Ectodermal cell (in vitro differentiated cells): Measurements from ENCODE around the gene TMEM192.
"Not testable (repeated sequence)": the region's sequence is repeated elsewhere in the genome, so short reads cannot be mapped to it uniquely, and the experiment has no call there.

Source experiments
- H3K27ac ChIP-seq: 2 replicates; pipeline ENCODE4 v1.7.0; 2013; ENCODE audit warnings: mild to moderate bottlenecking, low read depth, low read length; ENCODE audit not compliant: insufficient read depth, poor library complexity, severe bottlenecking
- H3K27me3 ChIP-seq: 2 replicates; pipeline ENCODE4 v1.7.0; 2013; ENCODE audit warnings: mild to moderate bottlenecking, low read length; ENCODE audit not compliant: insufficient read depth, control insufficient read depth, poor library complexity, severe bottlenecking
- H3K36me3 ChIP-seq: one replicate; pipeline ENCODE4 v1.7.0; 2013; ENCODE audit warnings: low read length; ENCODE audit not compliant: control insufficient read depth, insufficient read depth
- H3K4me1 ChIP-seq: one replicate; pipeline ENCODE4 v1.7.0; 2013; ENCODE audit warnings: low read length; ENCODE audit not compliant: control insufficient read depth, insufficient read depth
- H3K4me3 ChIP-seq: 2 replicates; pipeline ENCODE4 v1.7.0; 2013; ENCODE audit warnings: low read depth, low read length, control low read depth; ENCODE audit not compliant: insufficient read depth
- H3K9me3 ChIP-seq: 2 replicates; pipeline ENCODE4 v1.7.0; 2013; ENCODE audit warnings: mild to moderate bottlenecking, low read length, moderate library complexity; ENCODE audit not compliant: control insufficient read depth
- whole genome bisulfite sequencing, 2 experiments: methylation state at CpG; one replicate each; pipeline ENCODE4 v1.1.7; 2013; ENCODE audit warnings: missing lambda C conversion rate in 2 of 2; 5-methylcytosine and 5-hydroxymethylcytosine counted together

Gene TMEM192

GRCh38 chr4:165131247-165131832 is 18.7 kb upstream of the TMEM192 start:
- Histone ChIP-seq H3K4me1 (no peaks in the 10 kb centered on the region), H3K36me3 (no peaks in the 10 kb centered on the region), H3K9me3 (no peaks in the 10 kb centered on the region), H3K4me3 (no peak overlapping the region), H3K27ac (no peak overlapping the region), H3K27me3 (no peaks in the 10 kb centered on the region)
- 33 to 37% methylated on average over 8 to 9 of the region's 9 CpGs for WGBS, 2 experiments

GRCh38 chr4:165129924-165130323 is 17.3 kb upstream of the TMEM192 start:
- Histone ChIP-seq H3K9me3 (no peaks in the 10 kb centered on the region), H3K4me3 (no peak overlapping the region), H3K4me1 (no peaks in the 10 kb centered on the region), H3K27me3 (no peaks in the 10 kb centered on the region), H3K36me3 (no peaks in the 10 kb centered on the region), H3K27ac (no peak overlapping the region)
- WGBS, 2 experiments: 87 to 98% methylated on average over 3 of the region's 3 CpGs

- H3K4me1 ChIP-seq, H3K36me3 ChIP-seq, H3K27me3 ChIP-seq, H3K27ac ChIP-seq, H3K4me3 ChIP-seq, H3K9me3 ChIP-seq: not testable (repeated sequence)
- 95 to 97% methylated on average over 40 of the region's 40 CpGs for WGBS, 2 experiments
These were observed 13.3 kb upstream of the TMEM192 start for GRCh38 chr4:165125869-165126499.

- WGBS, 2 experiments: 93 to 94% methylated on average over 5 of the region's 5 CpGs
- H3K27ac ChIP-seq: no peak overlapping the region
These were observed 11.8 kb upstream of the TMEM192 start for GRCh38 chr4:165124488-165124887.

GRCh38 chr4:165118256-165118909 is 5.7 kb upstream of the TMEM192 start:
- Histone ChIP-seq H3K4me1 (no peaks in the 10 kb centered on the region), H3K36me3 (no peaks in the 10 kb centered on the region), H3K4me3 (no peak overlapping the region), H3K9me3 (no peaks in the 10 kb centered on the region), H3K27ac (no peak overlapping the region), H3K27me3 (no peaks in the 10 kb centered on the region)
- 90 to 100% methylated on average over 1 to 4 of the region's 4 CpGs for WGBS, 2 experiments

More at GRCh38 chr4:165124488-165124887, 11.8 kb upstream of the TMEM192 start:
- Histone ChIP-seq H3K4me3 (no peak overlapping the region), H3K36me3 (no peaks in the 10 kb centered on the region), H3K9me3 (no peaks in the 10 kb centered on the region), H3K4me1 (no peaks in the 10 kb centered on the region), H3K27me3 (no peaks in the 10 kb centered on the region)

- no peaks in the 10 kb centered on the region for H3K36me3 ChIP-seq
- 95 to 97% methylated on average over 3 of the region's 3 CpGs for WGBS, 2 experiments
- no peak overlapping the region for H3K27ac ChIP-seq
- no peaks in the 10 kb centered on the region for H3K9me3 ChIP-seq
- no peaks in the 10 kb centered on the region for H3K27me3 ChIP-seq
- no peak overlapping the region for H3K4me3 ChIP-seq
- H3K4me1 ChIP-seq: no peaks in the 10 kb centered on the region
These were observed 2.6 kb upstream of the TMEM192 start for GRCh38 chr4:165115301-165115700.

GRCh38 chr4:165111906-165112367 is 723 bp downstream of the TMEM192 start:
- no peak overlapping the region for H3K27ac ChIP-seq
- no peaks in the 10 kb centered on the region for H3K9me3 ChIP-seq
- H3K27me3 ChIP-seq: no peaks in the 10 kb centered on the region
- peak overlapping the region; percentile 71 for H3K4me3 ChIP-seq
- no peaks in the 10 kb centered on the region for H3K4me1 ChIP-seq
- WGBS, 2 experiments: 1 to 7% methylated on average over 15 to 16 of the region's 17 CpGs
- no peaks in the 10 kb centered on the region for H3K36me3 ChIP-seq

- WGBS, 2 experiments: 86 to 87% methylated on average over 6 of the region's 6 CpGs
- Histone ChIP-seq H3K4me3 (no peak overlapping the region), H3K36me3 (no peaks in the 10 kb centered on the region), H3K9me3 (no peaks in the 10 kb centered on the region), H3K27me3 (no peaks in the 10 kb centered on the region), H3K27ac (no peak overlapping the region), H3K4me1 (no peaks in the 10 kb centered on the region)
These were observed 6.1 kb downstream of the TMEM192 start for GRCh38 chr4:165106518-165106917.

- H3K27ac ChIP-seq: no peak overlapping the region
- H3K4me1 ChIP-seq: no peaks in the 10 kb centered on the region
- H3K4me3 ChIP-seq: no peak overlapping the region
- H3K27me3 ChIP-seq: no peaks in the 10 kb centered on the region
- WGBS, 2 experiments: 81 to 82% methylated on average over 3 of the region's 3 CpGs
- no peaks in the 10 kb centered on the region for H3K9me3 ChIP-seq
- H3K36me3 ChIP-seq: no peaks in the 10 kb centered on the region
These were observed 11.0 kb downstream of the TMEM192 start for GRCh38 chr4:165101641-165102040.

- Histone ChIP-seq H3K4me1 (no peaks in the 10 kb centered on the region), H3K36me3 (no peaks in the 10 kb centered on the region), H3K27me3 (no peaks in the 10 kb centered on the region), H3K27ac (no peak overlapping the region), H3K4me3 (no peak overlapping the region), H3K9me3 (no peaks in the 10 kb centered on the region)
- 88 to 91% methylated on average over 2 of the region's 2 CpGs for WGBS, 2 experiments
These were observed 15.9 kb downstream of the TMEM192 start for GRCh38 chr4:165096776-165097175.
